Stimulated activated CD8-positive, alpha-beta memory T cell treated with anti-CD3 and anti-CD28 coated beads, Interleukin-2, amount 100 ng/mL, for 48 hours (primary cell): ENCODE measurements around the gene TLE6.
"Not testable (repeated sequence)": the region's sequence is repeated elsewhere in the genome, so short reads cannot be mapped to it uniquely, and the experiment has no call there.

Experiments used
- DNase-seq, 2 donors: peaks; one replicate each; pipeline ENCODE4 v3.0.0-alpha.2; 2020; ENCODE audit warnings: low read depth in 2 of 2

Gene TLE6

DNA sequence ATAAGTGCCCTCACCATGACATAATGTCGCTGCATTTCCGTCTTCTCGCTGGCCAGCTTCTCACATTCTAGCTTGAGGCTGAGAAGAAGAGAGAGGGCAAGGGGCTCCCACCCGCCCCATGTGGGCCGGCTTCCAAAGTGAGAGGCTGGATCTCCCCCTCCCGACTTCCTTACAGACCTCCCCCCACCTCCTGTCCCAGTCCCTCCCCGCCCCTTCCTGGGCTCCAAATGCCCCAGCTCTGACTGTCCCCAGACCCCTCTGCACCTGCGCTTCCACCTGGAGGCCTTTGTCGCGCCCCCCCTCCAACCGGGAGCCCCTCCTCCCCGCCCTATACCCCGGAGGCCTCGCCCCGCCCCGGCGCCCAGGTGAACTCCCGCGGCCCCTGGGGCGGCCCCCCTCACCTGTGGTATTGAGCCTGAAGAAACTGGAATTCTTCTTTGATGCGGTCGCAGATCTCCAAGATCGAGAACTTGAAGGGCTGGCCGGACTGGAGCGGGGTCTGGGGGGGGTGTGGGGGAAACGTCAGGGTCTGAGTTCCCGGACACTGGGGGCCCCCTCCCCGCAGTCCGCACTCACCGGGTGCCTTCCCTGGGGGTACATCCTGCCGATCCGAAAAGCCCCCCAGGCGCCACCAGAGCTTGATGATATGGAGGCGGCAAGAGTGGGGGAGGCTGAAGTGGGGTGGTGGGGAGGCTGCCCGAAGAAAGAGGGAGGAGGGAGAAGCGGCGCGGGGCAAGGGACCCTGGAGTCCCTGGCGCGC lies 51.1 kb downstream of the TLE6 start:
- no peak for DNase-seq

DNA sequence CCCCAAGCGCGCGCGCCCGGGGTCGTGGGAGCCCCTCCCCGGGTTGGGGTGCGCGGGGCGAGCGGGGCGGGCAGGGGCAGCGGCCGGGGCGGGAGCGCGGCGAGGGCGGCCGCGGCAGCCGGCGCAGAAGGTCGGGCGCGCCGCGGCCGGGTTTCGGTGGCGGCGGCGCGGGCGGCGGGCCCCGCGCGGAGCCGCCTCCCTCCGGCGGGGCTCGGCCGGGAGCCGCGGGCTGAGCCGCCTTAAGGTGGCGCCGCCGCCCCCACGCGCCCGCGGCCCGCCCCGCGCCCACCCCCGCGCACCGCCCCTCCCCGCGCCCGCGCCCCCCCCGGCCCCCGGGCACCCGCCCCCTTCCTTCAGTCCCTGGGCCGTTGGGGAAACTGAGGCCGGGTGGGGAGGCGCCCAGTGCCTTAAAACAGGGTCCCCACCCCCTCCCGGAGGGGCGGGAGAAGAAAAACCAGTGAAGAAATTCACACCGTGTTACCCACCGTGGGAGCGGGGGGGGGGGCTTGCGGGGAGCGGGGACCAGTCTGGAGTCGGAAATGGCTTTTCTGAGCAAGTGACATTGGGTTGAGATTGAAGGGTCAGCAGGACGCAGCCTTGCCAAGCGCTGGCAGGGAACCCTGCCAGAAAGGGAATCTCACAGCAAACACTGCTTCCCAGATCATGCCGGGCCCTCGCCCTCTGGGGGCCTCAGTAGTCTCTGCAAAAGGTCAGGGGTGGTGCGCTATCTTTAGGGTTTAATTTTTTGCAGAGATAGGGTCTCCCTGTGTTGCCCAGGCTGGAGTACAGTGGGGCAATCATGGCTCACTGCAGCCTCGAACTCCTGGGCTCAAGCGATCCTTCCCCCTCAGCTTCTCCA lies 51.9 kb downstream of the TLE6 start, which contains the start of gene TLE2:
Gene TLE2 (minus strand): TSS at position 216 of the 859 bp plus-strand sequence. CDS start 376 bp downstream, outside the sequence.
- no peak for DNase-seq

DNA sequence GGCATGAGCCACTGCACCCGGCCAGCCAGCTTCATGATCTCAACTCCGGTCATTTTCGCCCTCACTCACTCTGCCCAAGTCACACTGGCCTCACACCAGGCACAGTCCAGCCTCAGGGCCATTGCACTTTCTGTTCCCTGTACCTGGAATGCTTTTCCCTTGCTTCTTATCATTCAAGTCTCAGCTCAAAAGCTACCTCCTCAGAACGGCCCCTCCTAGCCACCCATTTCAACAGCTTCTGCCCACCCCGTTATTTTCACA lies 54.2 kb downstream of the TLE6 start:
- DNase-seq = no peak

DNA sequence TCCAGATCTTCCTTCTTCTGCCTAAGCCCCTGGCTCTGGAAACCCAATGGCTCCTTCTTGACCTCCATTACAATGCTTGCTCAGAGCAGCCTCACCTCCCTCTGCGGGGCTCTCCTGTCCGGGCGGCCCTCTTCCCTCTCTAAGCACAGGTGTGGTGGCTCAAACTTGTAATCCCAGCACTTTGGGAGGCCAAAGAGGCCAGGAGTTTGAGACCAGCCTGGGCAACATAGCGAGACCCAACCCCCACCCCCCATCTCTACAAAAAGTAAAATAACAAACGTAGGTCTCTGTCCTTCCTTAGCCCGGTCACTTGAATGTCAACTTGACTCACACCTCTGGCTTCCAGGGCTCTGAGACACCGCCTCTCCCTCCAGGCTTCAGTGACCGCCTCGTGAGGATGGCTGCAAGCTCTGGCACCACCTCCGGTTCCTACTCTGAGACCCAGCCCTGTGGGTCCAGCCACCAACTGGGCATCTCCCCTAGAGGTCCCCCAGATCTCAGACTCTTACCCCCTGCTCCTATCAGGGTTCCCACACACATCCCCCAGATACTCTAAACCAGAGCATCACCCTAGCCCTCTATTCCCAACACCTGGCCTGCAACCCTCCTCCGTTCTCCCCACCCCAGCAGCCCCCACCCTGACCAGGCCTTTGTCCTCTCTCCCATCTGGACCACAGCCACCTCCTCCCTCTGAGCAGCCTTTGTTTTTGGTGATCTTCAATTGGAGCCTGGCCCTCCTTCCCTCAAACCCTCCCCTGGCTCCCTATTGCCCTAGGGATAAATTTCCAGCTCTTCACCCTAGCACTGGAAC lies 56.4 kb downstream of the TLE6 start:
- no peak for DNase-seq

DNA sequence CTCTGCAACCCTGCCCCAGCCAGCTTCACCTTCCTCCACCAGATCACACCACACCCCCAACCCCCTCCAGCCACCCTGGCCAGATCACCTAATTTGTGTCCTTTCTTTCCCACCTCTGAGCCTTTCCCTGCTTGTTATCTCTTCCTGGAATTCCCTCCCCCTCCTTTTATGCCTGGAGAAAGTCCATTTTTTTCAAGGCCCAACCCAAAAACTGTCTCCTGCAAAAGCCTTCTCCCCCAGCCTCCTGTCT lies 57.0 kb downstream of the TLE6 start:
- DNase-seq = no peak

DNA sequence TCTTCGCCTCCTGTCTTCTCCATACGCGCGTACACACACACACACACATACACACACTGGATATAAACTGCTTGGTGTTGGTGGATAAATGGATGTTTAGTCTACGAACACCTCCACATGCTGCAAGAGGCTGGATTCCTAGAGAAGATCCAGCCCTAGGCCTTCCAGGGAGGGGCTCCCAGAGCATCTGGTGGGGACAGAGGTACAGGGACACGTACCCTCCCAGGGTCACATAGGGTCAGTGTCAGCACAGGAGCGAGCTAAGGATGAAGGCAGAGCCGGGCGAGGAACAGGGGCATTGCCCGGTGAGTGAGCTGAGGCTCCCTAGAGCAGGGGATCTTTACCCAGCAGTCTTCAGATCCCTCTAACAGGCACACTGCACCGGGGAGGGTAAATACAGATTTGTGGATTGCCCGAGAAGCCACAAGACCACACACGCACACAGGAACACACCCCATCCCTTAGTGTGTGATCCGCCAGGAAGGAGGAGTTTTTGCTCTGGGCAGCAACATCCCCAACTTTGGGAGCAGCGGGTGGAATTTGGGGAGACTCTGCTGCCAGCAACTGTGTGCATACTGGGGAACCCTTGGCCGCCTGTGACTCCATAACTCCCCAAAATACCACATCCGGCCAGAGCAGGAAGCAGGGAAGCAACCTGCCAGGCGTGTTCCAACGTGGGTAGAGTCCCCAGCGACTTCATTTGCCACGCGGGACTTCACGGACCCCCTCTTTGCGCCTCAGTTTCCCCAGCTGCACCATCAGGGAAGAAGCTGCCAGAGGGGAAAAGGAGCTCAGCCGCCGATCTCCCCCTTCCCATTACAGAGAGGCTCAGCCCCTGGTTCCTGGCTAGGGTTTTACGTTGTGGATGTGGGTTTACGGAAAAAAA lies 57.5 kb downstream of the TLE6 start:
- DNase-seq = no peak

DNA sequence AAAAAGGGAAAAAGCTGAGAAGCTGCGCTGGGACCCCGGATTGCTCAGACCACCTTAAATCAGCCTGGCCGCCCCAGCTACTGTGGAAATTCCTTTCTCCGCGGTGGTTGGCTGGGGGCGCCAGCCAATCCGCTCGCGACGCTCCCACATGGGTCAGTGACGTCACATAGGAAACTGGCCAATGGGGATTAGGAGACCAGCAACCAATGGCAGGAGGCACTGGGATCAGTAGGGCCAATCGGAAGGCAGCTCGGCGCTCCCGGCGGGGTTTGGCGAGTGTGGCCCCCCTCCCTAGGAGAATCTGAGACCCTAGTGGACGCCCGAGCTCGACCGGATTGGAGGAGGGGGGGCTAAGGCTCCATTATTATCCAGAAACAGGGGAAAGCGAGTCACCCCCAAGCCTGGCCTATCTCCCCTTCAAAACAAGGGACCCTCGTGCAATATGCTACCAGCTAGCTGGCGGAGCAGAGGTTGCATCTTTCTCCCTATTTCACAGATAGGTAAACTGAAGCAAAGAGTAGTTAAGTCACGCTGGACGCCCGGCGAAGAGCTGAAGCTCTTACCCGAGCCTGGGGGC lies 58.3 kb downstream of the TLE6 start:
- DNase-seq = peak; percentile 82 to 92

DNA sequence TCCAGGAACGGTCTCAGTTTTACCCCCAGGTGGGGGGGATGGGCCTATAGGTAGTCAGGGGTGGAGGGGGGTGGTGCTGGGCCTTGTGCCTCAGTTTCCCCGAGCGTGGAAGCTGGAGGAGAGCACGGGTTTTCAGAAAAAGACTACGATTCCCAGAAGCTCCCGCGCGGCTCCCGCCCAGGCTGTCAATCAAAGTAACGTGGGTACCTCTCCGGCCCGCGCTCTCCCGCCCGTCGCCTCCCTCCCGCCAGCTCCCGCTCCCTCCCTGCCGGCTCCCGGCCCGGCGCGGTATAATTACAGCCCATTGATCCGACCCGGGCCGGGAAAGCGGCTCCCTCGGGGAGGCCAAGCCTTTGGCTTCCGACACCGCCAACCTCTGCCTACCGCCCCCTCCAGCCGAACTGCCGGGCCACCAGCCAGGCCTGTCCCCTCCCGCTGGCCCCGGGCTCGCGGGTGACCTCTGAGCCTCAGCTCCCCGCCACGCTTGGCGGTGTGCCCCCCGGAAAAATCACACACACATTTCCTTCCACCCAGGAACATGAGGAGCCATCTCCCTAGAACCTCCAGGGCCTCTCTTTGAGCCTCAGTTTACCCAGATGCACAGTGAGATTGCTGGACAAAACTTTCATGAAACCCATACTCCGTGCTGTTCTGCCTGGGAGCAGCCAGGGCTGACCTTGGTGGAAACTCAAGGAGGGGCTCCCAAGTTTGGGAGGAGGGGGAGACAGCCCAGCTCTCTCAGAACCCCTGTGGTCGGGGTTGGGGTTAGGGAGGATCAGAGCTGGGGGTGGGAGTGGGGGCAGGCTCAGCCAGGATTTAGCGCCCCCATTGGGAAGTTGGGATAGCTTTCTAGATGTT lies 59.0 kb downstream of the TLE6 start:
- peak; percentile 72 to 75 for DNase-seq

DNA sequence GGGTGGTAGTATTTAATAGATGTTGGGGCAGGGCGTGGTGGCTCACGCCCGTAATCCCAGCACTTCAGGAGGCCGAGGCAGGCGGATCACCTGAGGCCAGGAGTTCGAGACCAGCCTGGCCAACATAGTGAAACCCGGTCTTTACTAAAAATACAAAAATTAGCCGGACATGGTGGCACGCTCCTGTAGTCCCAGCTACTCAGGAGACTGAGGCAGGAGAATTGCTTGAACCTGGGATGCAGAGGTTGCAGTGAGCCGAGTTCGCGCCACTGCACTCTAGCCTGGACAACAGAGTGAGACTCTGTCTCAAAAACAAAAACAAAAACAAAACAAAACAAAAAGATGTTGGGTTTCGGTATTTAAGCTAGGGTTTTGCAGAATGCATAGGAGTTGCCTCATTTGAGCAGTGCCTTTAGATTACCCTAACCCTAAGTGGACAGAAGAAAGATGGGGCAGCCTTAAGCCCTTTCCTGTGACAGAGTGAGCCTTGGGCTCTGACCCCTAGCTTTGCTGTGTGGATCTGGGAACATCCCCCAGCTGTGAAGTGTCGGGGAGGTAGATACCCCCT lies 59.7 kb downstream of the TLE6 start:
- not testable (repeated sequence) for DNase-seq

DNA sequence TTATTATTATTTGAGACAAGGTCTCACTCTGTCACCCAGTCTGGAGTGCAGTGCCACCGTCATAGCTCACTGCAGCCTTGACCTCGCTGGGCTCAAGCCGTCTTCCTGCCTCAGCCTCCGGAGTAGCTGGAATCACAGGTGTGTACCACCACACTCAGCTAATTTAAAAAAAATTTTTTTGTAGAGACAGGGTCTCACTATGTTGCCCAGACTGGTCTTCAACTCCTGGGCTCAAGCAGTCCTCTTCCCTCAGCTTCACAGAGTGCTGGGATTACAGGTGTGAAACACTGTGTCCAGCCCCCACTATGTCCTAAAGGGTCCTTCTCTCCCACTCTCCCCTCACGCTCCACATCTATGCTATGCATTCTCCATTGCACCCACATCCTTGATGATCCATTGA lies 60.9 kb downstream of the TLE6 start:
- DNase-seq = no peak

DNA sequence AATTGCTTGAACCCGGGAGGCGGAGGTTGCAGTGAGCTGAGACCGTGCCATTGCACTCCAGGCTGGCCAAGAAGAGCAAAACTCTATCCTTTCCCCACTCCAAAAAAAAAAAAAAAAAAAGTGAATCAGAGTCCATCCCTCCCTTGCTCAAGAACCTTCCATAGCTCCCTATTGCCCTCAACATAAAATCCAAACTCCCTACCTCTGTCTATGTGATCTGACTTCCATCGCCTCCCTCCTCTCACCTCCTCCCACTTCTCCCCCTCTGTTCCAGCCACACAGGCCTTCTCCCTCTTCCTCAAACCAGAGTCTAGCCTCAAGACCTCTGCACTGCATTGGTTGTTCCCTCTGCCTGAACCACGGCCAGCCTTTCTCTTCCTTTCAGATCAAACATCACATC lies 61.8 kb downstream of the TLE6 start:
- no peak for DNase-seq

DNA sequence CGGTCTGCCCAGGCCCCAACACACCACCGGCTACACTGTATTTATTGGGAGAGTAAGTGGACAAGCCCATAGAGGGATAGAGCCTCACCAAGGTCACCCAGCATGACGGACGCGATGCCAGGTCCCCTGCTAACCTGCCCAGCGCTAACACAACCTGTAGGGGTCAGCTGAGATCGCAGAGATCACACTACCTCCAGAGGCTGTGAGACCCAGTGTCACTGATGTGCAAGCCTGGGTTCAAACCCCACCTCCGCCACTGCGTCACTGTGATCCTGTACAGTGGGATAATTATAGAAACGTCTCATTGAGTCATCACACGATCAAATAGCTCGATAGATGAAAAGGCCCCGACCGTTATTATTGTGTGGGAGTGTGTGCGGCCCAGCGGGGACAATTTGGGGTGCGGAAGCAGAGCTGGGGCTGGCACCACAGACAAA lies 62.3 kb downstream of the TLE6 start:
- DNase-seq = no peak

DNA sequence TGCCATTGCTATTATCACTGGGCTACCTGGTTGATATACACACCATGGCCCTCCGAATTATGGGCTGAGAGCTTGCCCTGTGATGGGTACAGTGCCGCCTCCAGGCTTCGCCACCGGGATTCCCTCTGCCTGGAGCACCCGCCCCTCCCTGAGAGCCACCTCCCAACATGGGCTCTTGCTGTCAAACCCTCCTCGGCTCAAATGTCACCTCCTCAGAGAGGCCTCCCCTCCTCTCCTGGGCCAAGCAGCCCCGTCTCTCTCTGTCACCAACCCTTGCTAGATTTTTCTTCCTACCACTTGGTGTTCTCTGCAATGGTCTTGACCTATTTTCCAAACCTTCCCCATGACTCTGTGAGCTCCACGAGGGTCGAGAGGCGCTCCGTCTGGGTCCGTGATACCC lies 64.0 kb downstream of the TLE6 start:
- DNase-seq = no peak

DNA sequence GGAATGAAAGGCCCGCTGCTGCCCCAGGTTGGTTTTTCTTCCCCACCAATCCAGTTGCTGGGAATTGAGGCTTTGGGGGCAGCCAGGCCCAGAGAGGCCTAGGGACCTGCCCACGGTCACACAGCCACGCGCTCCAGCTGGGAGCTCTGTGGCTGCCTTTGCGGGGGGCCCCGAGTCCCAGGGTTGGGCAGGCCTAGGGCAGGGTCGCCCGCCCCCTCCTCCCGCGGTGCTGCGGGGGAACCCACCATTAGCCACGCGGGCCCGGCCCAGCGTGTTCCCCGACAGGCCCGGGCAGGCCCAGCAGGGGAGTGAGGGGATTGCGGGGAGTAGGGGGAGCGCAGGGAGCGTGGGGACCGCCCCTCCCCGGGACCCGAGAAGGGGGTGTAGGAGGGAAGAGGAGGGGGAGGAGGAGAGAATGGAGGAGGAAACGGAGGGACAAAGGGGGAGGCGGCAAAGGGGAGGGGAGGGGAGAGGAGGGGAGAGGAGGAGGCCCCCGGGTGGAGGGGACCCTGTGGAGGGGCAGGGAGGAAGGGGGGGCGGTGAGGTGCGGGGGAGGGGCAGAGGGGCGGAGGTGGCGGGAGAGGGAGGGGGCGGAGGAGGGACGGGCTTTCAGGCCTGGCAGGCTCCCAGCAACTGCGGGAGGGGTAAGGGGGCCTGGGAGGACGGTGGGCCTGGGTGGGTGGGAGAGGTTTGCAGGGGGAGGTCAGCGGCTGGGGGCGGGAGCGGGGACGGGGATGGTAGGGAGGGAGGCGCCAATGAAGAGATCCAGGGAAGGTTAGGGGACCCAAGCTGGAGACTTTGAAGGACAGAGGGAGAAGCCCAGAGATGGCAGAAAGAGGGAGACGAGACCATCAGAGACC lies 64.6 kb downstream of the TLE6 start:
- DNase-seq = no peak

DNA sequence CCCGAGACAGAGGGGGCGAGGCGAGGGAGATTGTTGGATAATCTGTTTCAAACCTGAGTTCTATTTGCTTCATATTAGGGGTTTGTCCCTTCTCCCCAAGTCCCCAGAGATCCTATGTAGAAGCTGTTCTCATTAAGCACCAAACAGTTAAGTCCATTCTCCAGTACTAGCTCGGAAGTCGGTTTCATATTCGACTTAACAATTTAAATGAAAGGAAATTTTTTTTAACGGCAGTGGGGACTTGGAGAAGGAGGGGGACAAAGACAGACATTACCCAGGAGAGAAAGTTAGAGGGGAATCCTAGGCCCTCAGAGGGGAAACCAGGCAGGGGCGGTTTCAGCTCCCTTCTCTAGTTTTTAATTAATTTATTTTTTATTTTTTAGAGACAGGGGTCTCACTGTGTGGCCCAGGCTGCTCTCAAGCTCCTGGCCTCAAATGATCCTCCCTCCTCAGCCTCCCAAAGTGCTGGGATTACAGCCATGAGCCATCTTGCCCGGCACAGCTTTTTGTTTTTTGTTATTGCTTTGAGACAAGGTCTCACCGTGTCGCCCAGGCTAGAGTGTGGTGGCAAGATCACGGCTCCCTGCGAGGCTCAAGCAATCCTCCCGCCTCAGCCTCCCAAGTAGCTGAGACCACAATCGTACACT lies 65.4 kb downstream of the TLE6 start:
- no peak for DNase-seq
